ENCODE data around the gene CALML3. TPM values are rescaled to one million over a fixed set of nuclear protein-coding genes. Genes with fewer than 3 reads are reported as not detected.

CALML3 gene
- total and polyA plus RNA-seq, 2 of the 8 experiments (the other 6 are each of a cell fraction or from before 2014, with no cell fraction given) = not detected

- ChIA-PET CTCF (ENCODE audit: partially characterized antibody) (interaction anchor here (0.6 to 2.3 kb wide), 5 partner anchors 9 to 117 kb away, joined by 3 to 8 read pairs (median 4); partner anchors contain the start of gene CALML5), POLR2A (ENCODE audit: partially characterized antibody) (no interaction called here)
- Histone ChIP-seq H2BK20ac (ENCODE audit: low read length) (no peak overlapping the region), H2BK12ac (ENCODE audit: low read depth, low read length) (no peak overlapping the region), H3K27me3 (replicated peaks in 1 of 4; ENCODE audit: control insufficient read depth in 3 of 4, extremely low read depth in 1 of 4, insufficient read depth in 3 of 4, low read length in 3 of 4) (no peaks in the 10 kb centered on the region), H3K4ac (replicated peaks; ENCODE audit: insufficient read length, low read depth, low read length) (no peak overlapping the region), H3K79me2 (ENCODE audit: control insufficient read depth in 1 of 2, insufficient read depth in 2 of 2, low read length in 2 of 2) (no peaks in the 10 kb centered on the region), H3K4me3 (ENCODE audit: extremely low read depth in 1 of 4, insufficient read depth in 2 of 4, low read depth in 3 of 4, low read length in 4 of 4) (no peak overlapping the region), H3K9me3 (ENCODE audit: insufficient read depth in 2 of 2, low read depth in 1 of 2, low read length in 1 of 2) (no peaks in the 10 kb centered on the region), H4K5ac (ENCODE audit: insufficient read length, low read depth, low read length) (no peak overlapping the region), H3K27ac (ENCODE audit: low read depth, low read length) (no peak overlapping the region), H3K4me1 (replicated peaks in 1 of 4; ENCODE audit: control insufficient read depth in 3 of 4, insufficient read depth in 4 of 4, low read length in 3 of 4) (peaks cover 0 to 4% (median 1%) of the 10 kb centered on the region in 4 experiments; a peak in 5 of 7 replicates), H3K14ac (ENCODE audit: insufficient read length) (no peak overlapping the region), H3K4me2 (ENCODE audit: insufficient read depth in 1 of 2, low read depth in 2 of 2, low read length in 2 of 2) (no peak overlapping the region), H2BK120ac (replicated peaks; ENCODE audit: low read depth, low read length) (no peak overlapping the region), H2AK5ac (ENCODE audit: low read depth, low read length) (no peak overlapping the region), H2BK5ac (ENCODE audit: low read depth, low read length) (no peak overlapping the region), H4K20me1 (replicated peaks in 1 of 2; ENCODE audit: control insufficient read depth in 1 of 2, insufficient read depth in 2 of 2, low read length in 2 of 2) (no peaks in the 10 kb centered on the region), H3K36me3 (ENCODE audit: control insufficient read depth in 2 of 4, insufficient read depth in 4 of 4, low read length in 3 of 4) (no peaks in the 10 kb centered on the region), H3K18ac (ENCODE audit: extremely low read depth, low read length) (no peak overlapping the region), H3K9ac (replicated peaks in 1 of 4; ENCODE audit: extremely low read depth in 1 of 4, low read depth in 3 of 4, low read length in 3 of 4) (no peak overlapping the region), H4K91ac (replicated peaks; ENCODE audit: insufficient read length, low read length) (no peak overlapping the region), H3K56ac (replicated peaks; ENCODE audit: insufficient read length, low read depth, low read length) (no peak overlapping the region), H2AFZ (ENCODE audit: low read length) (no peak overlapping the region), H2BK15ac (ENCODE audit: low read length) (no peak overlapping the region), H4K8ac (ENCODE audit: extremely low read depth, insufficient read depth, low read length) (no peak overlapping the region), H3K23me2 (ENCODE audit: low read depth, low read length) (no peaks in the 10 kb centered on the region; the same call in 1 of the 2 replicates), H3K79me1 (ENCODE audit: low read depth, low read length) (no peaks in the 10 kb centered on the region), H3K23ac (ENCODE audit: insufficient read length) (no peak overlapping the region)
- no peak for TF ChIP-seq ATF3 (IDR thresholded peaks at IDR 0.05; ENCODE audit: insufficient read depth, low read depth, low read length)
- 86% methylated on average over 19 of the region's 19 CpGs; no CpG with 5 or more reads in 1 of the 2 experiments for whole genome bisulfite sequencing, 2 experiments (ENCODE audit: extremely low coverage in 1 of 2, insufficient coverage in 1 of 2, insufficient read length in 1 of 2, insufficient replicate concordance in 2 of 2, low coverage in 1 of 2, low lambda C conversion rate in 2 of 2, missing lambda C conversion rate in 1 of 2)
- FAIRE-seq (no peak), DNase-seq (ENCODE audit: low read depth in 1 of 2, low spot score in 2 of 2) (no peak)
Observed at GRCh38 chr10:5555021-5555510, 30.3 kb downstream of the CALML3 start.

Data from H1 (cell line).